Loucy (cell line): ENCODE data around the gene RASD1.

Experiments
- H2AFZ ChIP-seq: fragments of 200-600 bp; sonication (generic); 2 replicates; pipeline ENCODE4 v1.6.0; 2016; ENCODE audit warnings: antibody characterized with exemption, mild to moderate bottlenecking, low read length, moderate library complexity
- H3F3A ChIP-seq: fragments of 200-600 bp; 2 replicates; pipeline ENCODE4 v1.6.0; 2016; ENCODE audit warnings: antibody characterized with exemption, low read depth, mild to moderate bottlenecking
- H3K27me3 ChIP-seq: fragments of 200-600 bp; sonication (generic); 2 replicates; pipeline ENCODE4 v1.6.1; 2014; ENCODE audit warnings: low read length, mild to moderate bottlenecking; ENCODE audit not compliant: insufficient read depth, poor library complexity, severe bottlenecking
- H3K36me3 ChIP-seq: fragments of 200-600 bp; sonication (generic); 2 replicates; pipeline ENCODE4 v1.6.1; 2016; ENCODE audit warnings: low read length; ENCODE audit not compliant: insufficient read depth
- H3K4me1 ChIP-seq: fragments of 200-600 bp; sonication (generic); 2 replicates; pipeline ENCODE4 v1.5.1; 2014; ENCODE audit warnings: low read length, mild to moderate bottlenecking; ENCODE audit not compliant: insufficient read depth, poor library complexity, severe bottlenecking
- H3K4me2 ChIP-seq: fragments of 200-600 bp; sonication (generic); 2 replicates; pipeline ENCODE4 v1.6.0; 2014; ENCODE audit warnings: antibody characterized with exemption, low read length, low read depth, mild to moderate bottlenecking; ENCODE audit not compliant: poor library complexity, severe bottlenecking
- H3K4me3 ChIP-seq: fragments of 200-600 bp; sonication (generic); 2 replicates; pipeline ENCODE4 v1.5.1; 2014; ENCODE audit warnings: low read length, mild to moderate bottlenecking, mixed read lengths; ENCODE audit not compliant: poor library complexity, severe bottlenecking
- H3K79me2 ChIP-seq: fragments of 200-600 bp; sonication (generic); 2 replicates; pipeline ENCODE4 v1.6.1; 2014; ENCODE audit warnings: low read length; ENCODE audit not compliant: insufficient read depth
- H3K9ac ChIP-seq: fragments of 200-600 bp; sonication (generic); 2 replicates; pipeline ENCODE4 v1.6.0; 2014; ENCODE audit warnings: mild to moderate bottlenecking, low read depth, low read length, moderate library complexity; ENCODE audit not compliant: poor library complexity, severe bottlenecking
- H3K9me2 ChIP-seq: fragments of 200-600 bp; sonication (generic); replicated peaks from 2 replicates; pipeline ENCODE4 v1.6.1; 2016; ENCODE audit warnings: low read depth, low read length, mixed read lengths
- H3K9me3 ChIP-seq: fragments of 200-600 bp; sonication (generic); 2 replicates; pipeline ENCODE4 v1.6.1; 2014; ENCODE audit warnings: mild to moderate bottlenecking, antibody characterized with exemption, low read length, low read depth; ENCODE audit not compliant: insufficient read depth
- H4K20me1 ChIP-seq: fragments of 200-600 bp; sonication (generic); 2 replicates; pipeline ENCODE4 v1.6.0; 2014; ENCODE audit warnings: antibody characterized with exemption, low read length, mild to moderate bottlenecking; ENCODE audit not compliant: insufficient read depth, poor library complexity, severe bottlenecking
- EZH2phosphoT487 ChIP-seq: fragments of 200-600 bp; IDR thresholded peaks from 2 replicates; pipeline ENCODE4 v1.6.1; 2018; ENCODE audit warnings: antibody characterized with exemption, mild to moderate bottlenecking, moderate library complexity, borderline replicate concordance
- TF ChIP-seq, protein P1 (sequence below): fragments of 200-600 bp; sonication (generic); conservative IDR thresholded peaks from 2 replicates; pipeline ENCODE4 v1.5.1; 2014; ENCODE audit warnings: mild to moderate bottlenecking, antibody characterized with exemption, low read length

RASD1 gene

GRCh38 chr17:17462048-17462824, 34.0 kb downstream of the RASD1 start:
- H3K4me3 ChIP-seq: no peak overlapping the region
- H3K27me3 ChIP-seq: no peaks in the 10 kb centered on the region
- H3K9me2 ChIP-seq: no peaks in the 10 kb centered on the region
- H3K9ac ChIP-seq: peak overlapping the region; percentile 23
- no peaks in the 10 kb centered on the region for H3K79me2 ChIP-seq
- peak overlapping the region; percentile 3; the same call in 1 of the 2 replicates for H2AFZ ChIP-seq
- H3K36me3 ChIP-seq: no peaks in the 10 kb centered on the region
- no peaks in the 10 kb centered on the region for H3F3A ChIP-seq
- H4K20me1 ChIP-seq: no peaks in the 10 kb centered on the region
- H3K4me2 ChIP-seq: peak overlapping the region; percentile 5
- no peaks in the 10 kb centered on the region for H3K9me3 ChIP-seq
- TF ChIP-seq EZH2phosphoT487: no peak
- TF ChIP-seq, protein P1, sequence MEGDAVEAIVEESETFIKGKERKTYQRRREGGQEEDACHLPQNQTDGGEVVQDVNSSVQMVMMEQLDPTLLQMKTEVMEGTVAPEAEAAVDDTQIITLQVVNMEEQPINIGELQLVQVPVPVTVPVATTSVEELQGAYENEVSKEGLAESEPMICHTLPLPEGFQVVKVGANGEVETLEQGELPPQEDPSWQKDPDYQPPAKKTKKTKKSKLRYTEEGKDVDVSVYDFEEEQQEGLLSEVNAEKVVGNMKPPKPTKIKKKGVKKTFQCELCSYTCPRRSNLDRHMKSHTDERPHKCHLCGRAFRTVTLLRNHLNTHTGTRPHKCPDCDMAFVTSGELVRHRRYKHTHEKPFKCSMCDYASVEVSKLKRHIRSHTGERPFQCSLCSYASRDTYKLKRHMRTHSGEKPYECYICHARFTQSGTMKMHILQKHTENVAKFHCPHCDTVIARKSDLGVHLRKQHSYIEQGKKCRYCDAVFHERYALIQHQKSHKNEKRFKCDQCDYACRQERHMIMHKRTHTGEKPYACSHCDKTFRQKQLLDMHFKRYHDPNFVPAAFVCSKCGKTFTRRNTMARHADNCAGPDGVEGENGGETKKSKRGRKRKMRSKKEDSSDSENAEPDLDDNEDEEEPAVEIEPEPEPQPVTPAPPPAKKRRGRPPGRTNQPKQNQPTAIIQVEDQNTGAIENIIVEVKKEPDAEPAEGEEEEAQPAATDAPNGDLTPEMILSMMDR: no peak
- peaks cover 7% of the 10 kb centered on the region for H3K4me1 ChIP-seq

- Histone ChIP-seq H3K9me2 (no peaks in the 10 kb centered on the region), H3K4me1 (peaks cover 7% of the 10 kb centered on the region), H3F3A (no peaks in the 10 kb centered on the region), H3K9me3 (no peaks in the 10 kb centered on the region), H3K4me3 (no peak overlapping the region), H3K36me3 (no peaks in the 10 kb centered on the region), H3K9ac (no peak overlapping the region), H3K4me2 (no peak overlapping the region), H3K79me2 (no peaks in the 10 kb centered on the region), H4K20me1 (no peaks in the 10 kb centered on the region), H3K27me3 (no peaks in the 10 kb centered on the region), H2AFZ (no peak overlapping the region)
- no peak for TF ChIP-seq EZH2phosphoT487
- TF ChIP-seq, protein P1: no peak
Measured at GRCh38 chr17:17460038-17460437, 36.2 kb downstream of the RASD1 start.

DNA sequence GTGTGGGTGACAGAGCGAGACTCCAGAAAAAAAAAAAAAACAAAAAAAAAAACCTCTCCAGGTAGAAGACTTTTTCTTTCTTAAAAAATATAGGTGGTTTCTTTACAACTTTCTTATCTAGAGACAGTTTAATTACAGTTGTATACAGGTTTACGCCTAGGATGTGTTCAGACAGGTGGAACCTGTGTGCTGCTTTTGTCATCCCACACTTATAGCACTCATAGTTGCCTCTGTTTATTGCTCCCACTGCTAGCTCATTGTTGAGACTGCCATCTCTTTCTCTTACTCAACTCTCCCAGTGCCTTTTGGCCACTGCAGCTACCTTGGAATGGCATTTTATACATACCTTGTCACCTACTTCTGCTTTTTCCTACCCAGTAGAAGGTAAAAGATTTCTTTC, 38.5 kb downstream of the RASD1 start:
- Histone ChIP-seq H3K36me3 (no peaks in the 10 kb centered on the region), H3K9ac (no peak overlapping the region), H3K9me3 (no peaks in the 10 kb centered on the region), H3K27me3 (no peaks in the 10 kb centered on the region), H4K20me1 (no peaks in the 10 kb centered on the region), H3K4me1 (peaks cover 7% of the 10 kb centered on the region), H2AFZ (no peak overlapping the region), H3K4me2 (no peak overlapping the region), H3K79me2 (no peaks in the 10 kb centered on the region), H3K4me3 (no peak overlapping the region), H3K9me2 (no peaks in the 10 kb centered on the region), H3F3A (no peaks in the 10 kb centered on the region)
- TF ChIP-seq, protein P1: no peak
- no peak for TF ChIP-seq EZH2phosphoT487
